Ovary (tissue), 9 donors: ENCODE measurements around the gene DNAH12. TPM values are rescaled to one million over a fixed set of nuclear protein-coding genes. Genes with fewer than 3 reads are reported as not detected.
"Not testable (repeated sequence)": the region's sequence is repeated elsewhere in the genome, so short reads cannot be mapped to it uniquely, and the experiment has no call there.

ENCODE experiments used
- DNase-seq, 5 donors: peaks; one replicate each; pipeline ENCODE4 v3.0.0-alpha.2; 2019 to 2020
- H3K27ac ChIP-seq, 2 donors: fragments of 200-600 bp; one replicate each; pipeline versions ENCODE4 v1.5.1 to v1.8.0; 2019 to 2022
- H3K27me3 ChIP-seq: fragments of 200-600 bp; one replicate; pipeline ENCODE4 v1.8.0; 2022
- H3K36me3 ChIP-seq: fragments of 200-600 bp; sonication (generic); one replicate; pipeline ENCODE4 v1.5.1; 2019
- H3K4me1 ChIP-seq: one replicate; pipeline ENCODE4 v1.8.1; 2013; ENCODE audit warnings: mild to moderate bottlenecking, moderate library complexity; ENCODE audit not compliant: insufficient read depth
- H3K4me3 ChIP-seq: fragments of 200-600 bp; sonication (generic); one replicate; pipeline ENCODE4 v1.5.1; 2017
- H3K9me3 ChIP-seq, 2 donors: fragments of 200-600 bp in 1 of 2; sonication (generic) in 1 of 2; one replicate each; pipeline versions ENCODE4 v1.5.1 to v1.8.1; 2013 to 2019; ENCODE audit warnings: mild to moderate bottlenecking in 1 of 2, moderate library complexity in 1 of 2
- EP300 ChIP-seq: sonication (generic); formaldehyde crosslinking; IDR thresholded peaks from one replicate; pipeline ENCODE4 v1.6.1; 2017; ENCODE audit warnings: antibody characterized with exemption
- POLR2A ChIP-seq: fragments of 450-650 bp; IDR thresholded peaks from one replicate; pipeline ENCODE4 v1.6.1; 2017; ENCODE audit warnings: antibody characterized with exemption, mild to moderate bottlenecking, moderate library complexity
- WGBS, 3 donors: extraction: QIAGEN DNeasy Blood & Tissue Kit in 1 of 3; methylation state at CpG; one replicate each; pipeline versions ENCODE4 v1.1.5 to v1.1.7; 2013 to 2017; 5-methylcytosine and 5-hydroxymethylcytosine counted together
- intact Hi-C, 4 donors: fragments of 100-400 bp; cut with DNase I; formaldehyde crosslinking; loops; one replicate each; pipeline versions ENCODE4 v1.11.0 to v1.15.1; 2022 to 2023
- polyA plus RNA-seq, 2 donors: library from polyadenylated mRNA; stranded (reverse); fragments of 200-250 nt in 1 of 2; fragments of 350-450 nt in 1 of 2; fragmentation: Illumina TruSeq in 1 of 2; extraction: RNeasy Lipid Tissue Mini Kit (QIAGEN cat#74804) in 1 of 2; gene quantifications; one replicate each; pipeline ENCODE4 v1.2.3, GENCODE V29; 2013 to 2014
- total RNA-seq, 7 donors: library from RNA; depleted of rRNA in 2 of 7; stranded (reverse); fragments of >200 nt in 2 of 7; fragmentation: NEBNext Ultra II Directional in 3 of 7; extraction: Animal tissue kit (Norgen Biotek cat#: 25700) in 3 of 7; gene quantifications; one replicate each; pipeline versions ENCODE4 v1.1.0 to v1.2.4, GENCODE V29; 2016 to 2023
- TF ChIP-seq, protein P1 (sequence below), 3 donors: fragments of 450-650 bp in 2 of 3; fragments of 200-600 bp in 1 of 3; IDR thresholded peaks; one replicate each; pipeline versions ENCODE4 v1.5.1 to v1.8.0; 2016 to 2022; ENCODE audit warnings: antibody characterized with exemption in 3 of 3, mild to moderate bottlenecking in 1 of 3
- donor health status: DM: no; HTN: no; CAD: no; lungs with moderate emphysema.
- donor health status: DM: no; HTN: no; CAD: no.
- donor health status: Bipolar disorder and iron deficiency.
- donor health status: DM: yes; HTN: yes; CAD: no.
- donor health status: DM: no; HTN: no; CAD: no.
- donor health status: DM: yes; HTN: yes; CAD: no.

DNAH12 gene
- total and polyA plus RNA-seq, 9 donors: 0.20 to 20.1 (median 0.92) TPM

DNA sequence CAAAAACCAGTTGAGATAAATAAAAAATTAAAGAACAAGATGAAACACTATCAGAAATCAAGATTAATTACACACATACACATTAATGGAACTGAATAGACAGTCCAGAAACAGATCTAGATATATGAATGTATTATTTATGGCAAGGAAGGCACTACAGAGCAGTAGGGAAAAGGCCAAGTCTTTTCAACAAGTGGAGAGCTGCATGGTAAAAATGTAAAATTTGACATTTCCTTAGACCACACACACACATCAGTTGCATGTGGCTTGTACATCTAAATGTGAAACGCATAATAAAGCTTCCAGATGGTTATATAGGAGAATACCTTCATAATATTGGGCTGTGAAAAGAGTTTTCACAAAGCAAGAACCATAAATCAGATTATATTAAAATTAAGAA, 193.9 kb downstream of the DNAH12 start:
- 80 to 90% (median 85%) methylated on average over 1 of the region's 1 CpG for WGBS, 3 donors
- Histone ChIP-seq H3K27me3 (no peaks in the 10 kb centered on the region), H3K36me3 (no peaks in the 10 kb centered on the region), H3K27ac (no peak overlapping the region), H3K9me3 (no peaks in the 10 kb centered on the region), H3K4me1 (no peaks in the 10 kb centered on the region), H3K4me3 (no peak overlapping the region)
- TF ChIP-seq POLR2A (no peak), EP300 (no peak)
- TF ChIP-seq, protein P1, sequence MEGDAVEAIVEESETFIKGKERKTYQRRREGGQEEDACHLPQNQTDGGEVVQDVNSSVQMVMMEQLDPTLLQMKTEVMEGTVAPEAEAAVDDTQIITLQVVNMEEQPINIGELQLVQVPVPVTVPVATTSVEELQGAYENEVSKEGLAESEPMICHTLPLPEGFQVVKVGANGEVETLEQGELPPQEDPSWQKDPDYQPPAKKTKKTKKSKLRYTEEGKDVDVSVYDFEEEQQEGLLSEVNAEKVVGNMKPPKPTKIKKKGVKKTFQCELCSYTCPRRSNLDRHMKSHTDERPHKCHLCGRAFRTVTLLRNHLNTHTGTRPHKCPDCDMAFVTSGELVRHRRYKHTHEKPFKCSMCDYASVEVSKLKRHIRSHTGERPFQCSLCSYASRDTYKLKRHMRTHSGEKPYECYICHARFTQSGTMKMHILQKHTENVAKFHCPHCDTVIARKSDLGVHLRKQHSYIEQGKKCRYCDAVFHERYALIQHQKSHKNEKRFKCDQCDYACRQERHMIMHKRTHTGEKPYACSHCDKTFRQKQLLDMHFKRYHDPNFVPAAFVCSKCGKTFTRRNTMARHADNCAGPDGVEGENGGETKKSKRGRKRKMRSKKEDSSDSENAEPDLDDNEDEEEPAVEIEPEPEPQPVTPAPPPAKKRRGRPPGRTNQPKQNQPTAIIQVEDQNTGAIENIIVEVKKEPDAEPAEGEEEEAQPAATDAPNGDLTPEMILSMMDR (IDR thresholded peaks at IDR 0.05): no peak
- DNase-seq: no peak
- intact Hi-C loops: no loop called here

DNA sequence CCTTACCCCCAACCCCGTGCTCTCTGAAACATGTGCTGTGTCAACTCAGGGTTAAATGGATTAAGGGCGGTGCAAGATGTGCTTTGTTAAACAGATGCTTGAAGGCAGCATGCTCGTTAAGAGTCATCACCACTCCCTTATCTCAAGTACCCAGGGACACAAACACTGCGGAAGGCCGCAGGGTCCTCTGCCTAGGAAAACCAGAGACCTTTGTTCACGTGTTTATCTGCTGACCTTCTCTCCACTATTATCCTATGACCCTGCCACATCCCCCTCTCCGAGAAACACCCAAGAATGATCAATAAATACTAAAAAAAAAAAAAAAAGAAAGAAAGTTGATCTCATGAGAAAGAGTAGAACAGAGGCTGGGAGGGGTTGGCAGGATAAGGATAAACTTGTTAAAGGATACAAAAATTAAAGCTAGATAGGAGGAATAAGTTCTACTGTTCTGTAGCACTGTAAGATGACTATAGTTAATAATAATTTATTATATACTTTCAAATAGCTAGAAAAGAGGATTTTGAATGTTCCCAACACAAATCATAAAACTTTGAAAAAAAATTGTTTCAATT, 205.0 kb downstream of the DNAH12 start:
- H3K36me3 ChIP-seq, DNase-seq, intact Hi-C loops, H3K4me3 ChIP-seq, H3K27me3 ChIP-seq, H3K27ac ChIP-seq, H3K4me1 ChIP-seq, H3K9me3 ChIP-seq: not testable (repeated sequence)
- 55 to 74% (median 64%) methylated on average over 7 of the region's 7 CpGs for WGBS, 3 donors

DNA sequence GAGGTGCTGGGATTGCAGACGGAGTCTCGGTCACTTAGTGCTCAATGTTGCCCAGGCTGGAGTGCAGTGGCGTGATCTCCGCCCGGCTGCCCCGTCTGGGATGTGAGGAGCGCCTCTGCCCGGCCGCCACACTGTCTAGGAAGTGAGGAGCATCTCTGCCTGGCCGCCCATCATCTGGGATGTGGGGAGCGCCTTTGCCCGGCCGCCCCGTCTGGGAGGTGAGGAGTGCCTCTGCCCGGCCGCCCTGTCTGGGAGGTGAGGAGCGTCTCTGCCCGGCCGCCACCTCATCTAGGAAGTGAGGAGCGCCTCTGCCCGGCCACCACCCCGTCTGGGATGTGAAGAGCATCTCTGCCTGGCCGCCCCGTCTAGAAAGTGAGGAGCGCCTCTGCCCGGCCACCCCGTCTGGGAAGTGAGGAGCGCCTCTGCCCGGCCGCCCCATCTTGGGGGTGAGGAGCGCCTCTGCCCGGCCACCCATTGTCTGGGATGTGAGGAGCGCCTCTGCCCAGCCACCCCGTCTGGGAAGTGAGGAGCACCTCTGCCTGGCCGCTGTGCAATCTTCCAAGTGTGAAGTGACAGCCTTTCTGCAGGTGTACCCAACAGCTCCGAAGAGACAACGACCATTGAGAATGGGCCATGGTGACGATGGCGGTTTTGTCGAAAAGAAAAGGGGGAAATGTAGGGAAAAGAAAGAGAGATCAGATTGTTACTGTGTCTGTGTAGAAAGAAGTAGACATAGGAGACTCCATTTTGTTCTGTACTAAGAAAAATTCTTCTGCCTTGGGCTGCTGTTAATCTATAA, 205.7 kb downstream of the DNAH12 start:
- H3K27me3 ChIP-seq, intact Hi-C loops, H3K36me3 ChIP-seq, H3K4me3 ChIP-seq, H3K4me1 ChIP-seq, H3K27ac ChIP-seq, H3K9me3 ChIP-seq, DNase-seq: not testable (repeated sequence)
- WGBS, 3 donors: 93 to 96% (median 94%) methylated on average over 37 to 40 of the region's 40 CpGs

DNA sequence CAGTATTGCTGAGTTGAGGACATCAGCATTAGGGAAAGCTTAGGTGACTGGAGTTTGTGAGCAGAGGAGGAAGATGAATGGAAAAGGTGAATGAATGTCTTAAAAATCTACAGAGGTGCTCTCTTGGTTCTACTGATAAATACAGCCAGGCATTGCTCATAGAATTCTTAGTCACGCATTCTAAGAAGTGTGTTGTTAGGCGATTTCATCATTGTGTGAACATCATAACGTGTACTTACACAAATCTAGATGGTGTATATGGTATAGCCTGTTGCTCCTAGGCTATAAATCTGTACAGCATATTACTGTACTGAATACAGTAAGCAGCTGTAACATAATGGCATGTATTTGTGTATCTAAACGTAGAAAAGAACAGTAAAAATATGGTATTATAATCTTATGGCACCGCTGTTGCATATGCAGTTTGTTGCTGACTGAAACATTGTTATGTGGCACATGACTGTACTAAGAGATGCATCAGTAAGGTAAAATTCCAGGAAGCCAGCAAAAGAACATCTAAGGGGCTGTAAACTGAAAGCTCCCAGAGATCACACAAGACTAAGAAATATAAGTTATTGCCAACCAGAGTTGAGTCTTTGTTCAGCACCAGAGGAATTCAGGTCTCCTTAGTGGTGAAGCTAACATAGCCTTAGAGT, 208.7 kb downstream of the DNAH12 start:
- no peaks in the 10 kb centered on the region for H3K27me3 ChIP-seq
- H3K4me3 ChIP-seq: no peak overlapping the region
- no peaks in the 10 kb centered on the region for H3K36me3 ChIP-seq
- intact Hi-C loops: no loop called here
- H3K27ac ChIP-seq: no peak overlapping the region
- DNase-seq: no peak
- no peaks in the 10 kb centered on the region for H3K9me3 ChIP-seq
- TF ChIP-seq POLR2A (no peak), EP300 (no peak)
- TF ChIP-seq, protein P1 (IDR thresholded peaks at IDR 0.05): no peak
- no peaks in the 10 kb centered on the region for H3K4me1 ChIP-seq
- WGBS, 3 donors: 83 to 86% (median 85%) methylated on average over 5 of the region's 5 CpGs

DNA sequence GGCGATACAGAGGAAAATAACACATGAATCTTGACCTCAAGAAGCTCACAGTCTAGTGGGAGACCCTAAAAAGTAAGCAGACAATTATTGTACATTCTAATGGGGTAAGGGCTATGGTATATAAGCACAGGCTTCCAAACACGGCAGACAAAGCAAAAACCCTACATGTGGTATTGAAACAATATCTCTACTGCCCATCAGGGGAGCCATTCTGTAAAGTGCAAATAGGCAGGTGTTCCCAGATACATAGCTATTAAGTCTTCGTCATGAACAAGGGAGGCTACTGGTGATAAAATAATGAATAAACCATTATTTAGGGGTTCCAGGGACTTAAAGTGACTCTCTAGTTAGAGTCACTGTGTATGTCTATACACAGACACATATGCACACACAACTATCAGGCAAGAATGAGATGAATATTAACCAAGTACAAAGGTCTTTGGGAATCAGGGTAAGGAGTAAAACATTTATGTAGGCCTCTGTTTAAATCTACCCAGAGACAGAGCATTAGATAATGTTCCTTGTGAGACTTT, 213.0 kb downstream of the DNAH12 start:
- Histone ChIP-seq H3K4me1 (no peaks in the 10 kb centered on the region), H3K9me3 (no peaks in the 10 kb centered on the region), H3K27ac (no peak overlapping the region), H3K27me3 (no peaks in the 10 kb centered on the region), H3K36me3 (no peaks in the 10 kb centered on the region), H3K4me3 (no peak overlapping the region)
- TF ChIP-seq, protein P1 (IDR thresholded peaks at IDR 0.05): no peak
- no peak for TF ChIP-seq EP300
- no peak for TF ChIP-seq POLR2A
- DNase-seq: no peak
- 78 to 81% (median 80%) methylated on average over 3 of the region's 3 CpGs for WGBS, 3 donors
- intact Hi-C loops: no loop called here

DNA sequence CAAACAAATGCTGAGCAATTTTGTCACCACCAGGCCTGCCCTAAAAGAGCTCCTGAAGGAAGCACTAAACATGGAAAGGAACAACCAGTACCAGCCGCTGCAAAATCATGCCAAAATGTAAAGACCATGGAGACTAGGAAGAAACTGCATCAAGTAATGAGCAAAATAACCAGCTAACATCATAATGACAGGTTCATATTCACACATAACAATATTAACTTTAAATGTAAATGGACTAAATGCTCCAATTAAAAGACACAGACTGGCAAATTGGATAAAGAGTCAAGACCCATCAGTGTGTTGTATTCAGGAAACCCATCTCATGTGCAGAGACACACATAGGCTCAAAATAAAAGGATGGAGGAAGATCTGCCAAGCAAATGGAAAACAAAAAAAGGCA, 217.6 kb downstream of the DNAH12 start:
- H3K27me3 ChIP-seq, H3K9me3 ChIP-seq, intact Hi-C loops, H3K4me1 ChIP-seq, DNase-seq, H3K36me3 ChIP-seq, H3K27ac ChIP-seq, H3K4me3 ChIP-seq: not testable (repeated sequence)
- 88 to 97% (median 97%) methylated on average over 1 of the region's 1 CpG for WGBS, 3 donors
